ENCODE results near the gene SPEN. TPM values are rescaled to one million over a fixed set of nuclear protein-coding genes. Genes with fewer than 3 reads are reported as not detected.
"Not testable (repeated sequence)": the region's sequence is repeated elsewhere in the genome, so short reads cannot be mapped to it uniquely, and the experiment has no call there.

Gene SPEN
- total RNA-seq, 2 experiments from 2014 or later, result 73.5 to 76.7 TPM

DNA sequence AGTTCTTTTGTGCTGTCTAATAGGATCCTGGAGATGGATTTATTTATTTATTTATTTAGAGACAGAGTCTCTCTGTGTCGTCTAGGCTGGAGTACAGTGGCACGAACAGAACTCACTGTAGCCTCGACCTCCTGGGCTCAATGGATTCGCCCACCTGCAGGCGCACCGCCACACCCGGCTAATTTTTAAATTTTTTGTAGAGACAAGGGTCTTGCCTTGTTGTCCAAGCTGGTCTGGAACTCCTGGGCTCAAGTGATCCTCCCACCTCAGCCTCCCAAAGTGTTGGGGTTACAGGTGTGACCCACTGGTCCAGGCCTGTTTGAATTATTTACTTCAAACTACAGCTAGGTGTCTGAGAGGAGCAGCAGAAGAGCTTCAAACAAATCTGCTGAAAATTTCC lies 9.6 kb upstream of the SPEN start:
- peaks cover 16% of the 10 kb centered on the region for H3K4me1 Mint-ChIP-seq (ENCODE audit: low read depth)
- H3K27ac Mint-ChIP-seq, result peak overlapping the region; percentile 99
- DNase-seq, result no peak
- intact Hi-C loops (cut with DNase I, micrococcal nuclease), result no loop called here
- peaks cover 0 to 4% of the 10 kb centered on the region in 2 experiments for H3K9me3 ChIP-seq (ENCODE audit: control insufficient read depth in 1 of 2, insufficient read depth in 1 of 2, low read length in 2 of 2)
- peak overlapping the region; percentile 16 for H3K4me3 Mint-ChIP-seq
- peaks cover 29% of the 10 kb centered on the region for H3K4me1 ChIP-seq (ENCODE audit: insufficient read depth, low read length)
- TF ChIP-seq, protein P1, sequence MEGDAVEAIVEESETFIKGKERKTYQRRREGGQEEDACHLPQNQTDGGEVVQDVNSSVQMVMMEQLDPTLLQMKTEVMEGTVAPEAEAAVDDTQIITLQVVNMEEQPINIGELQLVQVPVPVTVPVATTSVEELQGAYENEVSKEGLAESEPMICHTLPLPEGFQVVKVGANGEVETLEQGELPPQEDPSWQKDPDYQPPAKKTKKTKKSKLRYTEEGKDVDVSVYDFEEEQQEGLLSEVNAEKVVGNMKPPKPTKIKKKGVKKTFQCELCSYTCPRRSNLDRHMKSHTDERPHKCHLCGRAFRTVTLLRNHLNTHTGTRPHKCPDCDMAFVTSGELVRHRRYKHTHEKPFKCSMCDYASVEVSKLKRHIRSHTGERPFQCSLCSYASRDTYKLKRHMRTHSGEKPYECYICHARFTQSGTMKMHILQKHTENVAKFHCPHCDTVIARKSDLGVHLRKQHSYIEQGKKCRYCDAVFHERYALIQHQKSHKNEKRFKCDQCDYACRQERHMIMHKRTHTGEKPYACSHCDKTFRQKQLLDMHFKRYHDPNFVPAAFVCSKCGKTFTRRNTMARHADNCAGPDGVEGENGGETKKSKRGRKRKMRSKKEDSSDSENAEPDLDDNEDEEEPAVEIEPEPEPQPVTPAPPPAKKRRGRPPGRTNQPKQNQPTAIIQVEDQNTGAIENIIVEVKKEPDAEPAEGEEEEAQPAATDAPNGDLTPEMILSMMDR (IDR thresholded peaks at IDR 0.05), result no peak
- H3K27me3 ChIP-seq (ENCODE audit: control insufficient read depth in 1 of 2, insufficient read depth in 2 of 2, low read length in 2 of 2), result no peaks in the 10 kb centered on the region
- H3K4me3 ChIP-seq (ENCODE audit: low read length), result no peak overlapping the region
- H3K36me3 Mint-ChIP-seq (ENCODE audit: low read depth), result peaks cover 20% of the 10 kb centered on the region
- CTCF ChIA-PET, result no interaction called here
- H3K36me3 ChIP-seq (ENCODE audit: insufficient read depth, low read length), result no peaks in the 10 kb centered on the region
- no peaks in the 10 kb centered on the region for H3K27me3 Mint-ChIP-seq
- POLR2A ChIA-PET, result interaction anchor here (7.0 kb wide), 1 partner anchor 9 kb away, joined by 518 read pairs; the partner anchor contains the start of gene SPEN
- no peak overlapping the region for H3K27ac ChIP-seq (ENCODE audit: low read depth in 1 of 2, low read length in 2 of 2)
- no peaks in the 10 kb centered on the region for H3K9me3 Mint-ChIP-seq
- no peak for ATAC-seq (ENCODE audit: poor library complexity)

DNA sequence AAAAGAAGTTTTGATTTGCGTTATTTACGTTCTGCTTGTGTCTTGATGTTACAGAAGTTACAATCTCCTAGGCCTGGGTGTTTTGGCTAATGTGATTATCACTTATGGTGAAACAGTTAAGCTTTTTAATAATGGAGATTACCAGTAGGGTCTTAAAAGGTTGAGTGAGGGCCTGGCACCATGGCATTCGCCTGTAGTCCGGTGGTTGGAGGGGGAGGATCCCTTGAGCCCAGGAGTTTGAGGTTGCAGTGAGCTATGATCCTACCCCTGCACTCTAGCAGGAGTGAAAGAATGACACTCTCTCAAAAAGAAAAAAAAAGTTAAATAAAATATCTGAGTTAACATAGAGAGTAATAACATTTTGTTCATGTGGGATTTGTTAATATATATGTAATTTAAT lies 8.8 kb upstream of the SPEN start:
- peak overlapping the region; percentile 20 for H3K4me3 Mint-ChIP-seq
- H3K27ac Mint-ChIP-seq, result no peak overlapping the region
- peaks cover 24% of the 10 kb centered on the region for H3K4me1 ChIP-seq (ENCODE audit: insufficient read depth, low read length)
- TF ChIP-seq, protein P1 (IDR thresholded peaks at IDR 0.05), result no peak
- DNase-seq, result no peak
- peaks cover 13% of the 10 kb centered on the region for H3K4me1 Mint-ChIP-seq (ENCODE audit: low read depth)
- H3K27me3 ChIP-seq (ENCODE audit: control insufficient read depth in 1 of 2, insufficient read depth in 2 of 2, low read length in 2 of 2), result no peaks in the 10 kb centered on the region
- H3K27ac ChIP-seq (ENCODE audit: low read depth in 1 of 2, low read length in 2 of 2), result no peak overlapping the region
- intact Hi-C loops (cut with DNase I, micrococcal nuclease), result no loop called here
- no peaks in the 10 kb centered on the region for H3K36me3 ChIP-seq (ENCODE audit: insufficient read depth, low read length)
- no peak overlapping the region for H3K4me3 ChIP-seq (ENCODE audit: low read length)
- H3K36me3 Mint-ChIP-seq (ENCODE audit: low read depth), result peaks cover 19% of the 10 kb centered on the region
- peaks cover 0 to 4% of the 10 kb centered on the region in 2 experiments for H3K9me3 ChIP-seq (ENCODE audit: control insufficient read depth in 1 of 2, insufficient read depth in 1 of 2, low read length in 2 of 2)
- no peak for ATAC-seq (ENCODE audit: poor library complexity)
- H3K27me3 Mint-ChIP-seq, result no peaks in the 10 kb centered on the region
- ChIA-PET CTCF (interaction anchor here (1.0 kb wide), 1 partner anchor 23 kb away, joined by 5 read pairs; no protein-coding TSS in a partner anchor), POLR2A (interaction anchor here (7.0 kb wide), 1 partner anchor 8 kb away, joined by 518 read pairs; the partner anchor contains the start of gene SPEN)
- H3K9me3 Mint-ChIP-seq, result no peaks in the 10 kb centered on the region

DNA sequence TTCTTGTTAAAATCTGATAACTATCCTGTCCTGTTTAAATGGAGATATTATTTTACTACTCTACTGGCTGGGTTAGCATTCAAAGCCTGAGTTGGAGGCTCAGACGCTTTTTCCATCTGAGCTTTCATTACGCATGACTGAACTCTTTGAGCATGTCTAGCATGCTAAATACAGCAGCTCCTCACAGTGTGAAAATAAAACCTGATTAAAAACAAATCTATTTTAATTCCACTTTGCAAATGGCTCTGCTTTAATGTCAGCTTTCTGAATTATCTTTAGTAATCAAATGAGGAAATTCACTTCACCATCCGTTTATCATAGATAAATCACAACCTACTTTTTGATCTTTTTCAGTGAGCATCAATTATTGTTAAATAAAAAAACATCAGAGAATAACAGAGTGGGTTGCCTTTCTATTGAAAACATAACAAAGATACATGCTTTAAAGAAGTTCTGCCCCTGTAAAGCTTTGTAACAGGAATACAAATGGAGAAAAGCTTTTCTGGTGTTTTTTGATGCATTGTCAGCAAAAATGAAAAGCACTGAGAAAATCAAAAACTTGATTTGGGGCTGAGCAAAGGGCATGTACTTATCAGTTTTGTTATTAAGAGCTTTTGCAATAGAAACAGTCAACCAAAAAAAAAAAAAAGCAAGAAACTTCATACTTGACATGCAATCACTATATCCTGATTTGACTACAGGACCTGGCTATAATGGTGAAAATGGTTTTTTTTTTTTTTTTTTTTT lies 3.5 kb upstream of the SPEN start:
- Mint-ChIP-seq H3K27ac (no peak overlapping the region), H3K36me3 (ENCODE audit: low read depth) (peaks cover 11% of the 10 kb centered on the region), H3K4me3 (peak overlapping the region; percentile 30), H3K4me1 (ENCODE audit: low read depth) (peaks cover 22% of the 10 kb centered on the region), H3K9me3 (no peaks in the 10 kb centered on the region), H3K27me3 (no peaks in the 10 kb centered on the region)
- Histone ChIP-seq H3K36me3 (ENCODE audit: insufficient read depth, low read length) (no peaks in the 10 kb centered on the region), H3K27ac (ENCODE audit: low read depth in 1 of 2, low read length in 2 of 2) (no peak overlapping the region), H3K27me3 (ENCODE audit: control insufficient read depth in 1 of 2, insufficient read depth in 2 of 2, low read length in 2 of 2) (no peaks in the 10 kb centered on the region), H3K4me3 (ENCODE audit: low read length) (no peak overlapping the region), H3K9me3 (ENCODE audit: control insufficient read depth in 1 of 2, insufficient read depth in 1 of 2, low read length in 2 of 2) (no peaks in the 10 kb centered on the region), H3K4me1 (ENCODE audit: insufficient read depth, low read length) (peaks cover 25% of the 10 kb centered on the region)
- ChIA-PET POLR2A (interaction anchor here (10.4 kb wide), 1 partner anchor 8 kb away, joined by 518 read pairs; no protein-coding TSS in a partner anchor), CTCF (interaction anchor here (1.0 to 2.0 kb wide), 2 partner anchors 29 to 78 kb away, joined by 3 to 6 read pairs; no protein-coding TSS in a partner anchor)
- TF ChIP-seq, protein P1 (IDR thresholded peaks at IDR 0.05), result no peak
- ATAC-seq (ENCODE audit: poor library complexity) (no peak), DNase-seq (no peak)
- intact Hi-C loops (cut with DNase I, micrococcal nuclease), result no loop called here

DNA sequence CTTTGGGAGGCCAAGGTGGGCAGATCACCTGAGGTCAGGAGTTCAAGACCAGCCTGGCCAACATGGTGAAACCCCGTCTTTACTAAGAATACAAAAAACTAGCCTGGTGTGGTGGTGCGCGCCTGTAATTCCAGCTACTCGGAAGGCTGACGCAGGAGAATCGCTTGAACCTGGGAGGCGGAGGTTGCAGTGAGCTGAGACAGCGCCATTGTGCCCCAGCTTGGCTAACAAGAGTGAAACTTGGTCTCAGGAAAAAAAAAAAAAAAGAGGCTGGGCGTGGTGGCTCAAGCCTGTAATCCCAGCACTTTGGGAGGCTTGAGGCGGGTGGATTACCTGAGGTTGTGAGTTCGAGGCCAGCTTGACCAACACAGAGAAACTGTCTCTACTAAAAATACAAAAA lies 1.5 kb upstream of the SPEN start:
- not testable (repeated sequence) for H3K27me3 Mint-ChIP-seq; DNase-seq; H3K9me3 Mint-ChIP-seq; H3K27me3 ChIP-seq (ENCODE audit: control insufficient read depth in 1 of 2, insufficient read depth in 2 of 2, low read length in 2 of 2); H3K9me3 ChIP-seq (ENCODE audit: control insufficient read depth in 1 of 2, insufficient read depth in 1 of 2, low read length in 2 of 2); ATAC-seq (ENCODE audit: poor library complexity); H3K36me3 ChIP-seq (ENCODE audit: insufficient read depth, low read length); H3K27ac ChIP-seq (ENCODE audit: low read depth in 1 of 2, low read length in 2 of 2); H3K4me3 ChIP-seq (ENCODE audit: low read length)
- CTCF ChIA-PET, result interaction anchor here (0.7 to 1.5 kb wide), 3 partner anchors 9 to 13 kb away, joined by 3 to 4 read pairs (median 4); no protein-coding TSS in a partner anchor
- intact Hi-C loops (cut with DNase I, micrococcal nuclease), result loop anchor here (5.0 kb wide), 4 partner anchors 41 to 1066 kb away; partner anchors contain the start of gene FBXO42 (in 1 of the 2)
- Mint-ChIP-seq H3K27ac (peak overlapping the region; percentile 96), H3K4me3 (peak overlapping the region; percentile 68), H3K4me1 (ENCODE audit: low read depth) (peaks cover 43% of the 10 kb centered on the region), H3K36me3 (ENCODE audit: low read depth) (peaks cover 22% of the 10 kb centered on the region)
- POLR2A ChIA-PET, result interaction anchor here (10.4 kb wide), 1 partner anchor 10 kb away, joined by 518 read pairs; no protein-coding TSS in a partner anchor
- H3K4me1 ChIP-seq (ENCODE audit: insufficient read depth, low read length), result peaks cover 38% of the 10 kb centered on the region
